Gastroesophageal sphincter (tissue), 3 donors: ENCODE data around the gene LRIT1.

ENCODE experiments used
- EP300 ChIP-seq: sonication (generic); formaldehyde crosslinking; IDR thresholded peaks from one replicate; pipeline ENCODE4 v1.6.1; 2017; ENCODE audit warnings: antibody characterized with exemption, mild to moderate bottlenecking
- POLR2A ChIP-seq, 2 donors: fragments of 450-650 bp; IDR thresholded peaks; one replicate each; pipeline ENCODE4 v1.6.1; 2017; ENCODE audit warnings: antibody characterized with exemption in 2 of 2, mild to moderate bottlenecking in 2 of 2, moderate library complexity in 1 of 2
- POLR2AphosphoS5 ChIP-seq: sonication (generic); formaldehyde crosslinking; IDR thresholded peaks from one replicate; pipeline ENCODE4 v1.6.1; 2017; ENCODE audit warnings: antibody characterized with exemption
- TF ChIP-seq, protein P1 (sequence below), 4 experiments: fragments of 200-600 bp in 2 of 4; fragments of 450-650 bp in 2 of 4; sonication (generic) in 1 of 4; IDR thresholded peaks; one replicate each; pipeline ENCODE4 v1.5.1; 2017 to 2019; ENCODE audit warnings: antibody characterized with exemption in 4 of 4, mild to moderate bottlenecking in 2 of 4, moderate library complexity in 2 of 4

GRCh38 chr10:84248794-84249193 is 7.4 kb upstream of the LRIT1 start:
- TF ChIP-seq POLR2A (IDR thresholded peaks at IDR 0.05) (no peak), EP300 (no peak), POLR2AphosphoS5 (no peak)
- TF ChIP-seq, protein P1, sequence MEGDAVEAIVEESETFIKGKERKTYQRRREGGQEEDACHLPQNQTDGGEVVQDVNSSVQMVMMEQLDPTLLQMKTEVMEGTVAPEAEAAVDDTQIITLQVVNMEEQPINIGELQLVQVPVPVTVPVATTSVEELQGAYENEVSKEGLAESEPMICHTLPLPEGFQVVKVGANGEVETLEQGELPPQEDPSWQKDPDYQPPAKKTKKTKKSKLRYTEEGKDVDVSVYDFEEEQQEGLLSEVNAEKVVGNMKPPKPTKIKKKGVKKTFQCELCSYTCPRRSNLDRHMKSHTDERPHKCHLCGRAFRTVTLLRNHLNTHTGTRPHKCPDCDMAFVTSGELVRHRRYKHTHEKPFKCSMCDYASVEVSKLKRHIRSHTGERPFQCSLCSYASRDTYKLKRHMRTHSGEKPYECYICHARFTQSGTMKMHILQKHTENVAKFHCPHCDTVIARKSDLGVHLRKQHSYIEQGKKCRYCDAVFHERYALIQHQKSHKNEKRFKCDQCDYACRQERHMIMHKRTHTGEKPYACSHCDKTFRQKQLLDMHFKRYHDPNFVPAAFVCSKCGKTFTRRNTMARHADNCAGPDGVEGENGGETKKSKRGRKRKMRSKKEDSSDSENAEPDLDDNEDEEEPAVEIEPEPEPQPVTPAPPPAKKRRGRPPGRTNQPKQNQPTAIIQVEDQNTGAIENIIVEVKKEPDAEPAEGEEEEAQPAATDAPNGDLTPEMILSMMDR (IDR thresholded peaks at IDR 0.05) = no peak
